Left kidney (tissue), 2 donors: ENCODE data around the gene PPL. TPM values are rescaled to one million over a fixed set of nuclear protein-coding genes. Genes with fewer than 3 reads are reported as not detected.

Experiments used
- DNase-seq: peaks from one replicate; pipeline ENCODE4 v3.0.0-alpha.2; 2013
- polyA plus RNA-seq: library from polyadenylated mRNA; unstranded; fragments of 120-200 nt; gene quantifications from one replicate; pipeline ENCODE4 v1.2.1, GENCODE V29; 2013; ENCODE audit not compliant: insufficient read length

The PPL gene
- polyA plus RNA-seq, 1 donor: 30.3 TPM

- DNase-seq: no peak
These were observed 68.9 kb downstream of the PPL start for GRCh38 chr16:4868026-4868425.

- no peak for DNase-seq
These were observed 70.4 kb downstream of the PPL start for GRCh38 chr16:4866586-4866985.

GRCh38 chr16:4865231-4865860 is 71.6 kb downstream of the PPL start:
- DNase-seq: no peak

GRCh38 chr16:4864728-4865127 is 72.2 kb downstream of the PPL start:
- no peak for DNase-seq

- DNase-seq: no peak
These were observed 74.3 kb downstream of the PPL start for GRCh38 chr16:4862639-4863038.

GRCh38 chr16:4860727-4861342 is 76.1 kb downstream of the PPL start:
- DNase-seq: no peak

- no peak for DNase-seq
These were observed 77.1 kb downstream of the PPL start for GRCh38 chr16:4859900-4860255.

- DNase-seq: no peak
These were observed 77.6 kb downstream of the PPL start for GRCh38 chr16:4859190-4859899.

GRCh38 chr16:4855804-4856203 is 81.1 kb downstream of the PPL start:
- no peak for DNase-seq

- DNase-seq: no peak
These were observed 81.6 kb downstream of the PPL start for GRCh38 chr16:4855371-4855770.

- DNase-seq: no peak
These were observed 84.6 kb downstream of the PPL start for GRCh38 chr16:4852221-4852872.

GRCh38 chr16:4850211-4850610 is 86.7 kb downstream of the PPL start:
- DNase-seq: no peak

- peak; percentile 17 for DNase-seq
These were observed 89.0 kb downstream of the PPL start for GRCh38 chr16:4847774-4848587.

GRCh38 chr16:4846901-4847773 is 89.8 kb downstream of the PPL start, which contains the start of the genes GLYR1 and UBN1:
GLYR1 (minus strand) TSS chr16:4847288; CDS start chr16:4847265, 23 bp downstream.
UBN1 (plus strand) TSS chr16:4847481; CDS start chr16:4852918, 5,437 bp downstream.
- peak; percentile 98 for DNase-seq

GRCh38 chr16:4846503-4846900 is 90.4 kb downstream of the PPL start:
- peak; percentile 22 for DNase-seq

- no peak for DNase-seq
These were observed 96.0 kb downstream of the PPL start for GRCh38 chr16:4840984-4841383.

GRCh38 chr16:4839942-4840341 is 97.0 kb downstream of the PPL start:
- no peak for DNase-seq

GRCh38 chr16:4837733-4838501 is 99.0 kb downstream of the PPL start:
- no peak for DNase-seq

- DNase-seq: no peak
These were observed 100.2 kb downstream of the PPL start for GRCh38 chr16:4836727-4837126.

GRCh38 chr16:4833584-4833983 is 103.4 kb downstream of the PPL start:
- no peak for DNase-seq
